ENCODE measurements around the gene MOGAT3. TPM values are rescaled to one million over a fixed set of nuclear protein-coding genes. Genes with fewer than 3 reads are reported as not detected.

The MOGAT3 gene
- total and polyA plus RNA-seq, 7 donors = not detected

GRCh38 chr7:101185258-101185839, 15.5 kb downstream of the MOGAT3 start:
- Histone ChIP-seq H3K4me3 (no peak overlapping the region), H3K27ac (no peak overlapping the region), H3K9me3 (no peaks in the 10 kb centered on the region), H3K4me1 (no peaks in the 10 kb centered on the region), H3K27me3 (ENCODE audit: insufficient read depth in 3 of 3, low read length in 2 of 3) (peaks cover 0 to 54% (median under 1%) of the 10 kb centered on the region in 3 donors), H3K36me3 (ENCODE audit: insufficient read depth in 1 of 2, low read depth in 1 of 2) (no peaks in the 10 kb centered on the region)
- 38 to 47% (median 43%) methylated on average over 5 of the region's 5 CpGs for WGBS, 3 donors
- TF ChIP-seq CTCF (IDR thresholded peaks at IDR 0.05) = no peak
- intact Hi-C loops (cut with DNase I) = no loop called here
- no peak for DNase-seq
- no peak for ATAC-seq

- WGBS, 3 donors = 2 to 3% (median 2%) methylated on average over 42 to 56 of the region's 56 CpGs
- Histone ChIP-seq H3K4me1 (no peaks in the 10 kb centered on the region), H3K9me3 (no peaks in the 10 kb centered on the region), H3K27me3 (ENCODE audit: insufficient read depth in 3 of 3, low read length in 2 of 3) (peaks cover 0 to 76% (median 18%) of the 10 kb centered on the region in 3 donors), H3K36me3 (ENCODE audit: insufficient read depth in 1 of 2, low read depth in 1 of 2) (no peaks in the 10 kb centered on the region), H3K27ac (no peak within 1 kb of the TSS), H3K4me3 (no peak within 1 kb of the TSS)
- DNase-seq (no peak), ATAC-seq (no peak)
- no peak for TF ChIP-seq CTCF (IDR thresholded peaks at IDR 0.05)
- intact Hi-C loops (cut with DNase I) = no loop called here
Observed at GRCh38 chr7:101180130-101180755, 20.6 kb downstream of the MOGAT3 start, which contains the start of gene NAT16. TSS of gene NAT16 (minus strand) at chr7:101180293. CDS start at chr7:101174807, 5,486 bp downstream.

- ATAC-seq (no peak), DNase-seq (no peak)
- WGBS, 3 donors = 0% methylated on average over 14 to 27 of the region's 27 CpGs
- no peaks in the 10 kb centered on the region for H3K9me3 ChIP-seq
- TF ChIP-seq CTCF (IDR thresholded peaks at IDR 0.05) = no peak
- H3K36me3 ChIP-seq (ENCODE audit: insufficient read depth in 1 of 2, low read depth in 1 of 2) = no peaks in the 10 kb centered on the region
- no peak overlapping the region for H3K4me3 ChIP-seq
- no peaks in the 10 kb centered on the region for H3K4me1 ChIP-seq
- peaks cover 0 to 81% (median 21%) of the 10 kb centered on the region in 3 donors for H3K27me3 ChIP-seq (ENCODE audit: insufficient read depth in 3 of 3, low read length in 2 of 3)
- no peak overlapping the region for H3K27ac ChIP-seq
- intact Hi-C loops (cut with DNase I) = no loop called here
Observed at GRCh38 chr7:101179713-101180112, 21.1 kb downstream of the MOGAT3 start.

GRCh38 chr7:101179117-101179516, 21.7 kb downstream of the MOGAT3 start:
- H3K27me3 ChIP-seq (ENCODE audit: insufficient read depth in 3 of 3, low read length in 2 of 3) = peaks cover 0 to 82% (median 24%) of the 10 kb centered on the region in 3 donors
- intact Hi-C loops (cut with DNase I) = no loop called here
- H3K27ac ChIP-seq = no peak overlapping the region
- DNase-seq (no peak), ATAC-seq (no peak)
- WGBS, 3 donors = 1% methylated on average over 18 to 20 of the region's 20 CpGs
- H3K9me3 ChIP-seq = no peaks in the 10 kb centered on the region
- TF ChIP-seq CTCF (IDR thresholded peaks at IDR 0.05) = no peak
- no peaks in the 10 kb centered on the region for H3K4me1 ChIP-seq
- H3K36me3 ChIP-seq (ENCODE audit: insufficient read depth in 1 of 2, low read depth in 1 of 2) = no peaks in the 10 kb centered on the region
- H3K4me3 ChIP-seq = no peak overlapping the region

All from psoas muscle (tissue), 8 donors.